ENCODE results near the gene MCCC2.

GRCh38 chr5:71586941-71587765, at the start of gene MCCC2:
- TF ChIP-seq CTCF (conservative IDR thresholded peaks at IDR 0.05 in 1 of 2, IDR thresholded peaks at IDR 0.05 in 1 of 2; ENCODE audit: extremely low read depth in 1 of 2, insufficient read depth in 1 of 2, low read depth in 1 of 2, low read length in 2 of 2), result no peak
- no peak for TF ChIP-seq EZH2 (IDR thresholded peaks at IDR 0.05; ENCODE audit: borderline replicate concordance, low read length)

Measured in mammary epithelial cell (primary cell).